ENCODE data around the gene HIC2.
"Not testable (repeated sequence)": the region's sequence is repeated elsewhere in the genome, so short reads cannot be mapped to it uniquely, and the experiment has no call there.

DNA sequence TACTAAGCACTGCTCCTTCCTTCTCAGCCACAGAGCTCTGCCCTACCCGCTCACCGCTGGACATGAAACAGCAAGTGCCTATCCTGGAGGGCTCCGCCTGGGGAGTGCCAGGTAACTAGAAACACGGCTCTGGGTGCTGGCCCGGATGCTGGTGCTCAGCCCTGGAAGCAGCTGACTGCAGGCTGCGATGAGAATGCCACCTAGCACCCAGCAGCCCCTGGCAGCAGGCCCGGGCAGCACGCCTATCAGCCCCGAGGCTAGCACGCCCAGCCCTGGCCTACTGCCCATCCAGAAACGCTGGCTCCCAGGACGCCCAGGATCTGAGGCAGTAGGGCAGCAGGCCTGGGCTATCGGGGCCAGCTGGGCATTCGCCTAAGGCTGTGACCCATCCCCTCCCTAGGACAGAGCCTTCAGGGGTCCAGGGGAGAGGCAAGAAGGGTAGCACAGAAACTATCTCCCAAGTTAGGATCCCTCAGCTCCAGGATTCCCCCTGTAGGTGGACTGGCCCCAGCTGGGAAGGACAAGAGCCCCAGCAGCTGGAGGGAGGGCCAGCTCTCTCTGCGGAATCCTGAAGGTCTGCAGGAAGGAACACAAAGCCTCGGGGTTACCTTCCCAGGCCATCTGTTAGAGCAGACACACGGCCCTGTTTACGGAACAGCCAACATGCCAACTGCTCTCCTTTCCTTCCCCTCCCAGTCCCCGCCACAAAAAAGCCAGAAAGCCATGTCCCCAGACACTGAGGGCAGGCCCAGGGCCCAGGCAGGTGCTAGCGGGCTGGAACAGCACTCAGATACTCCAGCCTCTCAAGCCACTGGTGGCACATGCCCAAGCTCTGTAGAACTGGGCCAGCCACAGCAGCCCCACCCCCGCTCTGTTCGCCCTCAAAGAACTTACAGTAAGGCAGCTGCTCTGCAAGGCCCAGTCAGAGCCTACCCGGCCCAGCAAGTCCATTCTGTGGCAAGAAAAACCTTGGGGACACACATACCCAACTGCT, 76.9 kb downstream of the HIC2 start:
- TF ChIP-seq EZH2 (IDR thresholded peaks at IDR 0.05; ENCODE audit: insufficient read depth, poor library complexity, severe bottlenecking); EZH2phosphoT487 (IDR thresholded peaks at IDR 0.05; ENCODE audit: insufficient read depth, low read depth): not testable (repeated sequence)

Data from GM23248 (cell line).